Stomach (tissue), 9 donors: ENCODE measurements around the gene ICE1. TPM values are rescaled to one million over a fixed set of nuclear protein-coding genes. Genes with fewer than 3 reads are reported as not detected.

Experiments used
- DNase-seq, 2 donors: peaks; one replicate each; pipeline versions ENCODE4 v3.0.0 to v3.0.0-alpha.2; 2013 to 2019
- H3K27ac ChIP-seq, 5 donors: fragments of 200-600 bp in 4 of 5; sonication (generic) in 4 of 5; one replicate each; pipeline ENCODE4 v1.5.1; 2013 to 2019; ENCODE audit warnings: mild to moderate bottlenecking in 1 of 5, moderate library complexity in 1 of 5
- H3K27me3 ChIP-seq, 3 donors: fragments of 200-600 bp; sonication (generic); one replicate each; pipeline ENCODE4 v1.5.1; 2017 to 2019; ENCODE audit warnings: mixed run types in 1 of 3
- H3K36me3 ChIP-seq, 4 donors: fragments of 200-600 bp; sonication (generic); 1 replicate in 3 of 4; 2 replicates in 1 of 4; pipeline ENCODE4 v1.5.1; 2016 to 2019
- H3K4me1 ChIP-seq, 4 donors: fragments of 200-600 bp; sonication (generic); one replicate each; pipeline ENCODE4 v1.5.1; 2016 to 2019
- H3K4me3 ChIP-seq, 4 donors: fragments of 200-600 bp; sonication (generic) in 3 of 4; one replicate each; pipeline ENCODE4 v1.5.1; 2016 to 2019; ENCODE audit warnings: mild to moderate bottlenecking in 1 of 4
- H3K9me3 ChIP-seq, 4 donors: fragments of 200-600 bp; sonication (generic); one replicate each; pipeline ENCODE4 v1.5.1; 2016 to 2019
- EP300 ChIP-seq: sonication (generic); formaldehyde crosslinking; IDR thresholded peaks from one replicate; pipeline ENCODE4 v1.6.1; 2017; ENCODE audit warnings: antibody characterized with exemption
- POLR2A ChIP-seq, 4 donors: fragments of 450-650 bp; IDR thresholded peaks; one replicate each; pipeline ENCODE4 v1.6.1; 2016; ENCODE audit warnings: antibody characterized with exemption in 4 of 4, control low read depth in 2 of 4, mild to moderate bottlenecking in 1 of 4, moderate library complexity in 1 of 4
- POLR2AphosphoS5 ChIP-seq, 3 donors: sonication (generic); formaldehyde crosslinking; IDR thresholded peaks; one replicate each; pipeline ENCODE4 v1.6.1; 2016; ENCODE audit warnings: antibody characterized with exemption in 3 of 3
- WGBS, 5 donors: extraction: QIAGEN DNeasy Blood & Tissue Kit in 3 of 5; methylation state at CpG; one replicate each; pipeline versions ENCODE4 v1.1.5 to v1.1.7; 2013 to 2018; 5-methylcytosine and 5-hydroxymethylcytosine counted together
- intact Hi-C: fragments of 100-400 bp; cut with DNase I; formaldehyde crosslinking; loops from one replicate; pipeline ENCODE4 v1.15.1; 2023; ENCODE audit warnings: low total_unique reads
- polyA plus RNA-seq, 3 donors: library from polyadenylated mRNA; stranded (reverse); fragments of 200-250 nt; gene quantifications; one replicate each; pipeline ENCODE4 v1.2.3, GENCODE V29; 2013
- total RNA-seq, 5 donors: library from RNA; depleted of rRNA; stranded (reverse); fragments of >200 nt; gene quantifications; one replicate each; pipeline versions ENCODE4 v1.1.0 to v1.2.3, GENCODE V29; 2014 to 2016
- TF ChIP-seq, protein P1 (sequence below), 7 experiments: fragments of 450-650 bp in 4 of 7; fragments of 200-600 bp in 3 of 7; sonication (generic) in 3 of 7; IDR thresholded peaks; one replicate each; pipeline ENCODE4 v1.5.1; 2016 to 2019; ENCODE audit warnings: antibody characterized with exemption in 7 of 7, control low read depth in 2 of 7, mild to moderate bottlenecking in 1 of 7
- donor health status: healthy with polysubstance abuse.
- donor health status: Bipolar disorder and iron deficiency.
- donor health status: healthy.

The ICE1 gene
- total and polyA plus RNA-seq, 8 donors = 4.0 to 44.1 (median 16.7) TPM

DNA sequence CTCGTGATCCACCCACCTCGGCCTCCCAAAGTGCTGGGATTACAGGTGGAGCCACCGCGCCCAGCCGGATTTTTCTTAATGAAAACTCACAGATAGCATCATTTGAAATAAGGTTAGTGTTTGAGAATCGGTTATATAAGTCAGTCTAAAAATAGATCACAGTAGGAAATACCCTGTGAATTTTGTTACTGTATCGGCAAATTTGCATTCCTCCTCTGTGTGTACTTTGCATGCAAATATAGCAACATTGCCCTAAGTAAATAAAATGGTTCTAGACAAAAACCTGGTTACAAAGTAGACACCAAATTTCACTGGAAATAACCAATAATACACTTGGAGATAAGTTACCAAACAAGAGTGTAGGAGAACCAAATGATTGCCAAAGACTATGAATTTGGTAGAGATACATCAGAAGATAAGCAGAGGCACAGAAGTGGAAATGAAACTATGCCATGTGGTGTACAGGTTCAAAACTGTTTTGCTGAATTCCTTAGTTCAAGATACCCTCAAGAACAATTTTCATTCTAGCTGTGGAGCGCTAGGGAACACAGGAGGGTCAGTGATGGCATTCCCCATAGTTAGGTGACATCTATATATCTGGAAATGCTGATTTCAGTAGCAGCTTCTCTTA lies 58.1 kb downstream of the ICE1 start:
- Histone ChIP-seq H3K27me3 (no peaks in the 10 kb centered on the region), H3K36me3 (peaks cover 0 to 56% (median 43%) of the 10 kb centered on the region in 4 donors), H3K4me3 (no peak overlapping the region), H3K9me3 (no peaks in the 10 kb centered on the region), H3K4me1 (no peaks in the 10 kb centered on the region), H3K27ac (no peak overlapping the region)
- TF ChIP-seq, protein P1, sequence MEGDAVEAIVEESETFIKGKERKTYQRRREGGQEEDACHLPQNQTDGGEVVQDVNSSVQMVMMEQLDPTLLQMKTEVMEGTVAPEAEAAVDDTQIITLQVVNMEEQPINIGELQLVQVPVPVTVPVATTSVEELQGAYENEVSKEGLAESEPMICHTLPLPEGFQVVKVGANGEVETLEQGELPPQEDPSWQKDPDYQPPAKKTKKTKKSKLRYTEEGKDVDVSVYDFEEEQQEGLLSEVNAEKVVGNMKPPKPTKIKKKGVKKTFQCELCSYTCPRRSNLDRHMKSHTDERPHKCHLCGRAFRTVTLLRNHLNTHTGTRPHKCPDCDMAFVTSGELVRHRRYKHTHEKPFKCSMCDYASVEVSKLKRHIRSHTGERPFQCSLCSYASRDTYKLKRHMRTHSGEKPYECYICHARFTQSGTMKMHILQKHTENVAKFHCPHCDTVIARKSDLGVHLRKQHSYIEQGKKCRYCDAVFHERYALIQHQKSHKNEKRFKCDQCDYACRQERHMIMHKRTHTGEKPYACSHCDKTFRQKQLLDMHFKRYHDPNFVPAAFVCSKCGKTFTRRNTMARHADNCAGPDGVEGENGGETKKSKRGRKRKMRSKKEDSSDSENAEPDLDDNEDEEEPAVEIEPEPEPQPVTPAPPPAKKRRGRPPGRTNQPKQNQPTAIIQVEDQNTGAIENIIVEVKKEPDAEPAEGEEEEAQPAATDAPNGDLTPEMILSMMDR (IDR thresholded peaks at IDR 0.05) = no peak
- TF ChIP-seq EP300 = no peak
- TF ChIP-seq POLR2AphosphoS5 (IDR thresholded peaks at IDR 0.05) = no peak
- no peak for TF ChIP-seq POLR2A (IDR thresholded peaks at IDR 0.05)
- WGBS, 5 donors = 85 to 91% (median 89%) methylated on average over 8 of the region's 8 CpGs
- DNase-seq = no peak
- intact Hi-C loops = no loop called here

DNA sequence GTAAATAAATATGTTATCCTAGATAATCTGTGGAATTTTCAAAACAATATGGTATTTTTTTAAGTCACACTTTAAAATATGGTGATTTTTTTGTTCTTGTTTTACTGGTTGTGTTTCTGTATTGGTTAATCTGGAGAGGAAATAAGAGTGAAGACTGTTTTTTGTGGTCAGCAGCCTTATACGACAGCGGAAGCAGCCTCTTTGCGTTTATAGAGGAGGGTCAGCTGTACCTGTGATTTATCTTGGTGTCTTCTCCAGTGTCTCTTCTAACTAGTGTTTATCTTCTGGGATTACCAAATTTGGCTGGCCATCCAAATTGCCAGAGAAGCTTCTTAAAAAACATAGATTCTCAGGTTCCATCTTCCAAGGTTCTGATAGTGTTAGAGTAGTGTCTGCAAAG lies 58.7 kb downstream of the ICE1 start:
- 74 to 88% (median 82%) methylated on average over 3 of the region's 3 CpGs for WGBS, 5 donors
- no peak overlapping the region for H3K4me3 ChIP-seq
- H3K27me3 ChIP-seq = no peaks in the 10 kb centered on the region
- no peak for TF ChIP-seq EP300
- TF ChIP-seq, protein P1 (IDR thresholded peaks at IDR 0.05) = no peak
- TF ChIP-seq POLR2A (IDR thresholded peaks at IDR 0.05) = no peak
- TF ChIP-seq POLR2AphosphoS5 (IDR thresholded peaks at IDR 0.05) = no peak
- no peaks in the 10 kb centered on the region for H3K9me3 ChIP-seq
- H3K36me3 ChIP-seq = peaks cover 0 to 56% (median 40%) of the 10 kb centered on the region in 4 donors
- peak in 1 of 2 donors; percentile 22 for DNase-seq
- intact Hi-C loops = no loop called here
- H3K4me1 ChIP-seq = no peaks in the 10 kb centered on the region
- H3K27ac ChIP-seq = no peak overlapping the region

DNA sequence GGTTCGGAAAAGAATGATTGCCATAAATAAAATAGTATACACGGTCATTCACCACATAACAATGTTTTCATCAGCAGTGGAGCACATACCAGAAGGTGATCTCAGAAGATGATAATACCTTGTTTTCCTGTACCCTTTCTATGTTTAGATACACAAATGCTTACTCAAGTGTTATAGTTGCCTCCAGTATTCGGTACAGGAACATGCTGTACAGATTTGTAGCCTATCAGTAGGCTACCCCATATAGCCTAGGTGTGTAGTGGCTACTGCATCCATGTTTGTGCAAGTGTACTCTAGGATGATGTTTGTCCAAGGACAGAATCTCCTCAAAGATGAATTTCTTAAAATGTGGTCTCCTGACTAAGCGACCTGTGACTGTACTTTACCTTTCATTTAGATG lies 59.2 kb downstream of the ICE1 start:
- WGBS, 5 donors = 81 to 94% (median 93%) methylated on average over 4 of the region's 4 CpGs
- no peaks in the 10 kb centered on the region for H3K9me3 ChIP-seq
- H3K4me3 ChIP-seq = no peak overlapping the region
- no peak overlapping the region for H3K27ac ChIP-seq
- no peaks in the 10 kb centered on the region for H3K4me1 ChIP-seq
- peaks cover 0 to 56% (median 38%) of the 10 kb centered on the region in 4 donors for H3K36me3 ChIP-seq
- intact Hi-C loops = no loop called here
- TF ChIP-seq, protein P1 (IDR thresholded peaks at IDR 0.05) = no peak
- TF ChIP-seq EP300 (no peak), POLR2AphosphoS5 (IDR thresholded peaks at IDR 0.05) (no peak), POLR2A (IDR thresholded peaks at IDR 0.05) (no peak)
- H3K27me3 ChIP-seq = no peaks in the 10 kb centered on the region
- no peak for DNase-seq

DNA sequence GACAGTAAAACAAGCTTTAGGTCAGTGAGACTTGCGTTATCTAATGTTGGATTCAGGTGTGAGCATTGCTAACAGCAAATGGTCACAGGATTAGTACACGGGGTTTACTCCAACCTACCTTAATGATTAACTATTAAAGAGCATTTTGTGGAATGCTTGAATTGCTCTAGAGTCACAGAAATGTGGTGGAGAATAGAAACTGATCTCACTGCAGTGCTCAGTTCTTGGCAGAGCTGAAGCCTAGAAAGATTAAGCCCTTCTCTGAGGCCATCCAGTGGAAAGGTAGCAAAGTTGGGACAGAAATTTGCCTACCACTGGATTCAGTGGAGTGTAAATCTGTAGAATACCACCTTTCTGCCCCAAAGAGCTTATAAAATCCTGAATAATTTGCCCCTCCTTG lies 60.9 kb downstream of the ICE1 start:
- no peaks in the 10 kb centered on the region for H3K27me3 ChIP-seq
- WGBS, 5 donors = 74 to 88% (median 81%) methylated on average over 2 of the region's 2 CpGs
- H3K4me1 ChIP-seq = no peaks in the 10 kb centered on the region
- no peak overlapping the region for H3K27ac ChIP-seq
- H3K36me3 ChIP-seq = peaks cover 0 to 56% (median 38%) of the 10 kb centered on the region in 4 donors
- H3K9me3 ChIP-seq = no peaks in the 10 kb centered on the region
- H3K4me3 ChIP-seq = no peak overlapping the region
- TF ChIP-seq EP300 (no peak), POLR2AphosphoS5 (IDR thresholded peaks at IDR 0.05) (no peak), POLR2A (IDR thresholded peaks at IDR 0.05) (no peak)
- TF ChIP-seq, protein P1 (IDR thresholded peaks at IDR 0.05) = no peak
- intact Hi-C loops = no loop called here
- DNase-seq = no peak
